Smooth muscle cell (in vitro differentiated cells): ENCODE data around the gene PRPF6. TPM values are rescaled to one million over a fixed set of nuclear protein-coding genes. Genes with fewer than 3 reads are reported as not detected.

Experiments
- DNase-seq: peaks from one replicate; lab custom pipeline; 2025; ENCODE audit not compliant: unreplicated experiment; lab: John Stamatoyannopoulos, UW
- H2AFZ ChIP-seq: fragments of 200-600 bp; sonication (generic); 2 replicates; pipeline ENCODE4 v1.6.0; 2016; ENCODE audit warnings: antibody characterized with exemption, low read depth, mild to moderate bottlenecking
- H3F3A ChIP-seq: fragments of 200-600 bp; sonication (generic); 2 replicates; pipeline ENCODE4 v1.6.0; 2017; ENCODE audit warnings: antibody characterized with exemption, low read depth
- H3K27ac ChIP-seq: fragments of 200-600 bp; sonication (generic); 2 replicates; pipeline ENCODE4 v1.5.1; 2016; ENCODE audit warnings: low read depth, mild to moderate bottlenecking
- H3K27me3 ChIP-seq: fragments of 200-600 bp; sonication (generic); 2 replicates; pipeline ENCODE4 v1.6.1; 2016; ENCODE audit warnings: low read depth, mild to moderate bottlenecking
- H3K36me3 ChIP-seq: fragments of 200-600 bp; sonication (generic); 2 replicates; pipeline ENCODE4 v1.5.1; 2016; ENCODE audit warnings: low read depth
- H3K4me1 ChIP-seq: fragments of 200-600 bp; sonication (generic); 2 replicates; pipeline ENCODE4 v1.5.1; 2016; ENCODE audit warnings: low read depth
- H3K4me2 ChIP-seq: fragments of 200-600 bp; sonication (generic); 2 replicates; pipeline ENCODE4 v1.6.0; 2016; ENCODE audit warnings: mild to moderate bottlenecking
- H3K4me3 ChIP-seq: fragments of 200-600 bp; sonication (generic); 2 replicates; pipeline ENCODE4 v1.5.1; 2016; ENCODE audit warnings: mild to moderate bottlenecking
- H3K79me2 ChIP-seq: fragments of 200-600 bp; sonication (generic); 2 replicates; pipeline ENCODE4 v1.6.0; 2016; ENCODE audit warnings: low read depth, mild to moderate bottlenecking
- H3K9ac ChIP-seq: fragments of 200-600 bp; sonication (generic); 2 replicates; pipeline ENCODE4 v1.6.0; 2016; ENCODE audit warnings: low read depth
- H3K9me3 ChIP-seq: fragments of 200-600 bp; sonication (generic); replicated peaks from 2 replicates; pipeline ENCODE4 v1.5.1; 2016; ENCODE audit warnings: low read depth
- H4K20me1 ChIP-seq: fragments of 200-600 bp; sonication (generic); 2 replicates; pipeline ENCODE4 v1.6.0; 2016; ENCODE audit warnings: low read depth
- WGBS: methylation state at CpG from one replicate; pipeline ENCODE4 v1.1.7; 2016; ENCODE audit warnings: low lambda C conversion rate; 5-methylcytosine and 5-hydroxymethylcytosine counted together
- polyA plus RNA-seq: library from polyadenylated mRNA; unstranded; fragments of >200 nt; fragmentation: Nextera tagmentation; extraction: Ambion mirVana; gene quantifications from 2 replicates; pipeline ENCODE4 v1.2.1, GENCODE V29; 2016
- total RNA-seq: library from RNA; depleted of rRNA; stranded (reverse); fragments of >200 nt; gene quantifications from 2 replicates; pipeline ENCODE4 v1.2.3, GENCODE V29; 2014
- TF ChIP-seq, protein P1 (sequence below): fragments of 200-600 bp; sonication (generic); IDR thresholded peaks from 2 replicates; pipeline ENCODE4 v1.5.1; 2017; ENCODE audit warnings: borderline replicate concordance, mild to moderate bottlenecking, antibody characterized with exemption; ENCODE audit not compliant: insufficient read depth, poor library complexity, severe bottlenecking

The PRPF6 gene
- total and polyA plus RNA-seq, 2 experiments from 2014 or later = 33.3 to 51.2 TPM

DNA sequence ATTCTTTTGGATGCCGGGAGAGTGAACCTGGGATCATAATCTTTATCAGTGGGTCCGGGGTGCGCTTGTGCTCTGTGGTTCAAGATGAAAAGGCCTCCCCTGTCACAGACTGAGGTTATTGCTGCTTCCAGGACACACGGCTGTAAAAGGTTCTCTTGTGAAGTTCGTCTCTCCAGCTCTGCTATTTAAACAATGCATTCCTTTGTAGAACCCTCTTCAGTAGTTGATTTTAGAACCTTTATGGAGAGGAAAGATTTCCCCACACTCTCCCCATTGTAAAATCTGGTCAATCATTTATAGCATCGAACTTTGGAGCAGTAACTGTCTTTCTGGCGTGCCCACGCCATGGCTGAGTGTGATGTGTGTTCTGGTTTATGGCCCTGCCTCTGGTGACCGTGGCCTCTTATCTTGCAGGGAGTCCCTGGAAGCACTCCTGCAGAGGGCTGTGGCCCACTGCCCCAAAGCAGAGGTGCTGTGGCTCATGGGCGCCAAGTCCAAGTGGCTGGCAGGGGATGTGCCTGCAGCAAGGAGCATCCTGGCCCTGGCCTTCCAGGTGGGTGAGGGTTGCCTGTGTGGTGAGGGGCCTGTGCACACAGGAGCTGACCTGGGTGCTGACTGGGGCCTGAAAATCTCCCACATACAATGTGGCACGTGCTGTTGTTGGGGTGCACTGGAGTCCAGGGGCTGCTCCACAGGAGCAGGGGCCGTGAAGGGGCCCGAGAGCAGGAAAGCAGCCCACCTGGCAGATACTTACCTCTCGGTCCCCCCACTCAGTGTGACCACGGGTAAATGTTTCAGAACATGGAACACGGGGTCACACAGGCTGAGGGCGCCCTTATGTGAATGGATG, 43.4 kb downstream of the PRPF6 start:
- no peaks in the 10 kb centered on the region for H3K9me3 ChIP-seq
- no peaks in the 10 kb centered on the region for H3K79me2 ChIP-seq
- TF ChIP-seq, protein P1, sequence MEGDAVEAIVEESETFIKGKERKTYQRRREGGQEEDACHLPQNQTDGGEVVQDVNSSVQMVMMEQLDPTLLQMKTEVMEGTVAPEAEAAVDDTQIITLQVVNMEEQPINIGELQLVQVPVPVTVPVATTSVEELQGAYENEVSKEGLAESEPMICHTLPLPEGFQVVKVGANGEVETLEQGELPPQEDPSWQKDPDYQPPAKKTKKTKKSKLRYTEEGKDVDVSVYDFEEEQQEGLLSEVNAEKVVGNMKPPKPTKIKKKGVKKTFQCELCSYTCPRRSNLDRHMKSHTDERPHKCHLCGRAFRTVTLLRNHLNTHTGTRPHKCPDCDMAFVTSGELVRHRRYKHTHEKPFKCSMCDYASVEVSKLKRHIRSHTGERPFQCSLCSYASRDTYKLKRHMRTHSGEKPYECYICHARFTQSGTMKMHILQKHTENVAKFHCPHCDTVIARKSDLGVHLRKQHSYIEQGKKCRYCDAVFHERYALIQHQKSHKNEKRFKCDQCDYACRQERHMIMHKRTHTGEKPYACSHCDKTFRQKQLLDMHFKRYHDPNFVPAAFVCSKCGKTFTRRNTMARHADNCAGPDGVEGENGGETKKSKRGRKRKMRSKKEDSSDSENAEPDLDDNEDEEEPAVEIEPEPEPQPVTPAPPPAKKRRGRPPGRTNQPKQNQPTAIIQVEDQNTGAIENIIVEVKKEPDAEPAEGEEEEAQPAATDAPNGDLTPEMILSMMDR = no peak
- no peak overlapping the region for H3K27ac ChIP-seq
- H4K20me1 ChIP-seq = peaks cover 7% of the 10 kb centered on the region
- no peak overlapping the region for H2AFZ ChIP-seq
- H3K36me3 ChIP-seq = peaks cover 4% of the 10 kb centered on the region
- H3K27me3 ChIP-seq = no peaks in the 10 kb centered on the region
- no peaks in the 10 kb centered on the region for H3F3A ChIP-seq
- no peak overlapping the region for H3K4me3 ChIP-seq
- no peak overlapping the region for H3K4me2 ChIP-seq
- WGBS = 93% methylated on average over 17 of the region's 17 CpGs
- H3K4me1 ChIP-seq = no peaks in the 10 kb centered on the region
- no peak for DNase-seq
- H3K9ac ChIP-seq = no peak overlapping the region

DNA sequence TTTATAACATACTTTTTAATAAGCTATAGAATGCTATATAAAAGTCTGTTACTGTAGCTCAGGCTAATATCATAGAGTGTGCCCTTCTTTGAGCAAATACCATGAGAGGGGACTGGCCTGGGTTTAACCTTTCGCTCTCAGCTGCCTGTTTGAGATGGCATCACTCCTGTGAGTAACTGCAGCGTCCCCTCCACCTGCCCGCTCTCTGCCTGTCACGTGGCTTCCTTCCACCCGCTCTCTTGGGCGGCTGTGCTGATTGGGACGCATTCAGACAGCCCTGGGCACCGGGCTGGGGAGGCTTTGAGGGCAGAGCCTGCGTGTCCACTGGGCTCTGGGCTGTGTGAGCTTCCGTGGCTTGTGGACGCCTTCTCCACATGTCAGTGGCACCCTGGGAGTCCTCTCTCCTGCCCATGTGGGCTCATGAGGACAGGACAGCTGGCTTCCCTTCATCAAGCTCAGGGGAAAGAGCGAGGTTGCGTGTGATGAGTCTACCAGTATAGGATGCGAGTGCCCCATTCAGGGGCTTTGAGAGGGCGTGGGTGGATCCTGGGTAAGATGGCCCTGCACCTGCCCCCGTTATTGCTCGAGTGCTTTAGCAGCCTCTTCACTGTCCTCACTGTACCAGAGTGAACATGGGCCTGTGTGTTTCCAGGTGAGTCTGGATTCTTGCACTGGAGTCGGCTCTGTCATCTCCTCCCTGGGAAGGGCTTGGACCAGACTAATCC, 44.3 kb downstream of the PRPF6 start:
- Histone ChIP-seq H3K4me1 (no peaks in the 10 kb centered on the region), H4K20me1 (peaks cover 7% of the 10 kb centered on the region), H3K36me3 (peaks cover 4% of the 10 kb centered on the region), H2AFZ (no peak overlapping the region), H3F3A (no peaks in the 10 kb centered on the region), H3K27me3 (no peaks in the 10 kb centered on the region), H3K79me2 (no peaks in the 10 kb centered on the region), H3K9ac (no peak overlapping the region), H3K27ac (no peak overlapping the region), H3K4me2 (no peak overlapping the region), H3K4me3 (no peak overlapping the region), H3K9me3 (no peaks in the 10 kb centered on the region)
- DNase-seq = no peak
- TF ChIP-seq, protein P1 = no peak
- 97% methylated on average over 18 of the region's 18 CpGs for WGBS

- no peak for DNase-seq
- H3K79me2 ChIP-seq = no peaks in the 10 kb centered on the region
- H3K9me3 ChIP-seq = no peaks in the 10 kb centered on the region
- no peaks in the 10 kb centered on the region for H3F3A ChIP-seq
- H3K4me2 ChIP-seq = no peak overlapping the region
- no peaks in the 10 kb centered on the region for H3K4me1 ChIP-seq
- 93% methylated on average over 29 of the region's 29 CpGs for WGBS
- H3K36me3 ChIP-seq = peaks cover 4% of the 10 kb centered on the region
- H3K9ac ChIP-seq = no peak overlapping the region
- peaks cover 7% of the 10 kb centered on the region for H4K20me1 ChIP-seq
- H3K4me3 ChIP-seq = no peak overlapping the region
- no peaks in the 10 kb centered on the region for H3K27me3 ChIP-seq
- TF ChIP-seq, protein P1 = no peak
- no peak overlapping the region for H2AFZ ChIP-seq
- H3K27ac ChIP-seq = no peak overlapping the region
Observed at GRCh38 chr20:64025826-64026412, 45.0 kb downstream of the PRPF6 start.
